Psoas muscle (tissue), 8 donors: ENCODE results near the gene IL10RB. TPM values are rescaled to one million over a fixed set of nuclear protein-coding genes. Genes with fewer than 3 reads are reported as not detected.

ENCODE experiments used
- ATAC-seq, 4 donors: fragments of 200-7000 bp; cut with Tn5 transposase; one replicate each; pipeline ENCODE4 v1.9.1; 2020; ENCODE audit warnings: moderate library complexity in 3 of 4, mild to moderate bottlenecking in 2 of 4
- DNase-seq, 2 donors: peaks; one replicate each; pipeline ENCODE4 v3.0.0-alpha.2; 2020
- H3K27ac ChIP-seq: fragments of 200-600 bp; one replicate; pipeline ENCODE4 v1.8.0; 2022
- H3K27me3 ChIP-seq, 3 donors: fragments of 200-600 bp in 1 of 3; one replicate each; pipeline versions ENCODE4 v1.6.1 to v1.8.0; 2013 to 2022; ENCODE audit warnings: low read length in 2 of 3, mild to moderate bottlenecking in 2 of 3, moderate library complexity in 1 of 3; ENCODE audit not compliant: insufficient read depth in 3 of 3
- H3K36me3 ChIP-seq, 2 donors: fragments of 200-600 bp in 1 of 2; one replicate each; pipeline versions ENCODE4 v1.6.1 to v1.8.0; 2013 to 2022; ENCODE audit warnings: low read depth in 1 of 2, mild to moderate bottlenecking in 1 of 2, moderate library complexity in 1 of 2; ENCODE audit not compliant: insufficient read depth in 1 of 2
- H3K4me1 ChIP-seq: fragments of 200-600 bp; one replicate; pipeline ENCODE4 v1.8.0; 2022
- H3K4me3 ChIP-seq: fragments of 200-600 bp; one replicate; pipeline ENCODE4 v1.8.0; 2022; ENCODE audit warnings: mild to moderate bottlenecking
- H3K9me3 ChIP-seq: fragments of 200-600 bp; one replicate; pipeline ENCODE4 v1.8.0; 2022
- CTCF ChIP-seq: fragments of 200-600 bp; IDR thresholded peaks from one replicate; pipeline ENCODE4 v1.8.0; 2022; ENCODE audit warnings: antibody characterized with exemption
- WGBS, 3 donors: extraction: QIAGEN DNeasy Blood & Tissue Kit; methylation state at CpG; one replicate each; pipeline versions ENCODE4 v1.1.6 to v1.1.7; 2013; 5-methylcytosine and 5-hydroxymethylcytosine counted together
- intact Hi-C, 2 donors: fragments of 100-400 bp; cut with DNase I; formaldehyde crosslinking; loops; one replicate each; pipeline versions ENCODE4 v1.11.0 to v1.14.2; 2022
- polyA plus RNA-seq, 3 donors: library from polyadenylated mRNA; stranded (reverse); fragments of 200-250 nt; gene quantifications; one replicate each; pipeline ENCODE4 v1.2.3, GENCODE V29; 2013
- total RNA-seq, 4 donors: library from RNA; stranded (reverse); fragmentation: NEBNext Ultra II Directional in 2 of 4; extraction: Animal tissue kit (Norgen Biotek cat#: 25700) in 2 of 4; gene quantifications; one replicate each; pipeline versions ENCODE4 v1.2.1 to v1.2.4, GENCODE V29; 2021 to 2023
- donor health status: healthy with polysubstance abuse.
- donor health status: DM: no; HTN: no; CAD: no; lungs with moderate emphysema.
- donor health status: Bipolar disorder and iron deficiency.
- donor health status: healthy.
- donor health status: DM: yes; HTN: yes; CAD: no.
- donor health status: DM: no; HTN: no; CAD: no.
- donor health status: DM: no; HTN: no; CAD: no.
- donor health status: DM: yes; HTN: yes; CAD: no.

The IL10RB gene
- total and polyA plus RNA-seq, 7 donors, result 4.4 to 9.3 (median 7.2) TPM

- intact Hi-C loops, result no loop called here
- peak overlapping the region; percentile 99 for H3K4me3 ChIP-seq
- no peak for TF ChIP-seq CTCF
- DNase-seq (no peak), ATAC-seq (no peak)
- H3K36me3 ChIP-seq, result no peaks in the 10 kb centered on the region
- no peaks in the 10 kb centered on the region for H3K27me3 ChIP-seq
- peaks cover 21% of the 10 kb centered on the region for H3K4me1 ChIP-seq
- 53 to 77% (median 69%) methylated on average over 8 of the region's 8 CpGs for WGBS, 3 donors
- H3K9me3 ChIP-seq, result no peaks in the 10 kb centered on the region
- H3K27ac ChIP-seq, result peak overlapping the region; percentile 3
These were observed 34.6 kb upstream of the IL10RB start for GRCh38 chr21:33231526-33231925.

GRCh38 chr21:33232291-33233034 lies 33.7 kb upstream of the IL10RB start:
- Histone ChIP-seq H3K9me3 (no peaks in the 10 kb centered on the region), H3K36me3 (no peaks in the 10 kb centered on the region), H3K27ac (no peak overlapping the region), H3K4me3 (peak overlapping the region; percentile 99), H3K4me1 (peaks cover 23% of the 10 kb centered on the region), H3K27me3 (no peaks in the 10 kb centered on the region)
- no peak for TF ChIP-seq CTCF
- DNase-seq (no peak), ATAC-seq (no peak)
- intact Hi-C loops, result no loop called here
- WGBS, 3 donors, result 61 to 66% (median 63%) methylated on average over 5 of the region's 5 CpGs

GRCh38 chr21:33234635-33235520 lies 31.3 kb upstream of the IL10RB start:
- no peak for TF ChIP-seq CTCF
- ATAC-seq (no peak), DNase-seq (no peak)
- WGBS, 3 donors, result 90 to 98% (median 90%) methylated on average over 3 of the region's 3 CpGs
- peaks cover 18% of the 10 kb centered on the region for H3K4me1 ChIP-seq
- intact Hi-C loops, result no loop called here
- no peak overlapping the region for H3K27ac ChIP-seq
- H3K27me3 ChIP-seq, result no peaks in the 10 kb centered on the region
- no peak overlapping the region for H3K4me3 ChIP-seq
- H3K36me3 ChIP-seq, result no peaks in the 10 kb centered on the region
- no peaks in the 10 kb centered on the region for H3K9me3 ChIP-seq

GRCh38 chr21:33236013-33236686 lies 30.0 kb upstream of the IL10RB start:
- intact Hi-C loops, result no loop called here
- H3K36me3 ChIP-seq, result no peaks in the 10 kb centered on the region
- no peak for DNase-seq
- no peaks in the 10 kb centered on the region for H3K9me3 ChIP-seq
- H3K27ac ChIP-seq, result no peak overlapping the region
- H3K4me3 ChIP-seq, result no peak overlapping the region
- ATAC-seq, result no peak
- 83 to 91% (median 90%) methylated on average over 6 of the region's 6 CpGs for WGBS, 3 donors
- H3K27me3 ChIP-seq, result no peaks in the 10 kb centered on the region
- H3K4me1 ChIP-seq, result peaks cover 14% of the 10 kb centered on the region
- no peak for TF ChIP-seq CTCF
